HepG2 (cell line): ENCODE measurements around the gene CIITA. TPM values are rescaled to one million over a fixed set of nuclear protein-coding genes. Genes with fewer than 3 reads are reported as not detected.
A peak's percentile ranks its signal among the peaks of the same experiment; 100 is the strongest.

Source experiments
- ETV5 ChIP-seq: IDR thresholded peaks from 2 replicates; pipeline ENCODE4 v1.6.1; 2018; ENCODE audit warnings: missing biosample characterization, missing genetic modification reagents, inconsistent platforms, borderline replicate concordance
- HIC2 ChIP-seq: sonication (generic); formaldehyde crosslinking; IDR thresholded peaks from 2 replicates; pipeline ENCODE4 v1.9.0; 2022; ENCODE audit warnings: low read depth, missing genetic modification reagents
- HMGXB4 ChIP-seq, 2 experiments: sonication (generic) in 1 of 2; formaldehyde crosslinking in 1 of 2; IDR thresholded peaks; 2 replicates each; pipeline versions ENCODE4 v1.4.0 to v1.6.1; 2018 to 2020; ENCODE audit warnings: missing genetic modification reagents in 2 of 2, borderline replicate concordance in 1 of 2, low read depth in 1 of 2, mild to moderate bottlenecking in 1 of 2, missing biosample characterization in 1 of 2
- SAP130 ChIP-seq: IDR thresholded peaks from 2 replicates; pipeline ENCODE4 v1.6.1; 2016; ENCODE audit warnings: low read depth
- SIX4 ChIP-seq: sonication (generic); formaldehyde crosslinking; IDR thresholded peaks from 2 replicates; pipeline ENCODE4 v1.4.0; 2020; ENCODE audit warnings: missing genetic modification reagents
- ZNF382 ChIP-seq: sonication (generic); formaldehyde crosslinking; IDR thresholded peaks from 2 replicates; pipeline ENCODE4 v1.5.0; 2020; ENCODE audit warnings: missing genetic modification reagents, mild to moderate bottlenecking, borderline replicate concordance
- ZNF580 ChIP-seq: IDR thresholded peaks from 2 replicates; pipeline ENCODE4 v1.6.1; 2016; ENCODE audit warnings: low read depth, borderline replicate concordance
- ZNF768 ChIP-seq: sonication (generic); formaldehyde crosslinking; IDR thresholded peaks from 2 replicates; pipeline ENCODE4 v1.4.0; 2020; ENCODE audit warnings: missing genetic modification reagents
- ZNF784 ChIP-seq: sonication (generic); formaldehyde crosslinking; IDR thresholded peaks from 2 replicates; pipeline ENCODE4 v1.5.1; 2020; ENCODE audit warnings: missing genetic modification reagents, mild to moderate bottlenecking, borderline replicate concordance
- ZSCAN22 ChIP-seq: sonication (generic); formaldehyde crosslinking; IDR thresholded peaks from 2 replicates; pipeline ENCODE4 v1.4.0; 2020; ENCODE audit warnings: mild to moderate bottlenecking, missing genetic modification reagents
- ZZZ3 ChIP-seq: sonication (generic); formaldehyde crosslinking; IDR thresholded peaks from 2 replicates; pipeline ENCODE4 v1.4.0; 2020; ENCODE audit warnings: missing genetic modification reagents, mild to moderate bottlenecking, borderline replicate concordance
- polyA plus RNA-seq, 8 experiments: library from polyadenylated mRNA; depleted of rRNA in 3 of 8; stranded (reverse) in 7 of 8; unstranded in 1 of 8; fragments of >200 nt; fragmentation: Illumina TruSeq in 4 of 8; extraction: Trizol in 4 of 8; gene quantifications; 2 replicates each; pipeline versions ENCODE4 v1.2.1 to v1.2.3, GENCODE V29; 2011 to 2016; ENCODE audit warnings: low read depth in 4 of 8, missing spikeins in 1 of 8, mixed read lengths in 1 of 8; ENCODE audit not compliant: insufficient read depth in 1 of 8
- total RNA-seq, 5 experiments: library from RNA; depleted of rRNA; stranded (reverse); fragments of >200 nt; fragmentation: Illumina TruSeq; extraction: Trizol; gene quantifications; 2 replicates each; pipeline ENCODE4 v1.2.3, GENCODE V29; 2016; ENCODE audit warnings: low read depth in 1 of 5

Gene CIITA
- total and polyA plus RNA-seq, 2 of the 13 experiments (the other 11 are each of a cell fraction or from before 2014, with no cell fraction given): 0.08 to 0.09 TPM

- TF ChIP-seq ZNF768 (peak; percentile 33; the same call in 1 of the 2 replicates), ZNF784 (CRISPR knock-in tag) (no peak), SIX4 (CRISPR knock-in tag) (peak; percentile 71), ZSCAN22 (no peak), ZNF580 (peak; percentile 51; the same call in 1 of the 2 replicates), HIC2 (0 out of 2 replicates have a peak, but pooled peaks have one; percentile 1), ZZZ3 (0 out of 2 replicates have a peak, but pooled peaks have one; percentile 39), SAP130 (CRISPR knock-in tag) (peak; percentile 19; the same call in 1 of the 2 replicates), HMGXB4 (CRISPR knock-in tag; IDR thresholded peaks at IDR 0.05; ENCODE audit: borderline replicate concordance in 1 of 2, low read depth in 1 of 2) (0 out of 4 replicates have a peak, but pooled peaks of 1 of the 2 experiments have one; percentile 28), ZNF382 (CRISPR knock-in tag) (no peak), ETV5 (CRISPR knock-in tag) (0 out of 2 replicates have a peak, but pooled peaks have one; percentile 20)
Observed at GRCh38 chr16:10940501-10941079, 63.6 kb downstream of the CIITA start (continued).
